ENCODE data around the gene KIF16B.

DNA sequence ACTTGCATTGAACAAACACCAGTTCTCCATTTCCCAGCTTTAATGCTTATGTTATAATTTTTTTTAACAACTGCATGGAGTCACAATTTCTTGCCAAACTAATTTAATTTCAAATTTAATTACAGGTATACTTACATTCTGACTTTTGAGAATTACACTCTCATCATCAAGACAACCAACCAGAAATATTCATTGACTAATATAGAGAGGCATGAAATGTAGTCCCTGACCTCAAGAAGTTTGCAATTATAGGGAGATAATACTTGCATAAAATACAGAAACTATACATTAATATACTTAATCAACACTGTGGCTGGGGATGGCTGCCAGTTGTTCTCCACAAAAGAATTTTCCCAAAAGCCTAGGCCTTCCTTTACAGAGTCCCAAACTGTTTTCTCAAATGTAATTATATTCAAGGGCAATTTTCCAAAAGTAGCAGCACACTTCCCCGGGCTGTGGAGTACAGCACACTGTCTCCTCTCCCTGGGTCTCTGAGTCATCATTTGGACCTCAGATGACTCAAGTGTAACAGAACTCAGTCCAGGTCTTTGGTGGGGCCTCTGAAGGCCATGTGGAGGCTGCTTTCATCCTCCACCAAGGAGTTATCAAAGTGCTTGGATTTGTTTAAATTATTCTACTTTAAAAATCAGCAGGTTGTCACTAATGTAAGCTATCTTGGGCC lies 114.1 kb downstream of the KIF16B start:
- TF ChIP-seq, protein P1, sequence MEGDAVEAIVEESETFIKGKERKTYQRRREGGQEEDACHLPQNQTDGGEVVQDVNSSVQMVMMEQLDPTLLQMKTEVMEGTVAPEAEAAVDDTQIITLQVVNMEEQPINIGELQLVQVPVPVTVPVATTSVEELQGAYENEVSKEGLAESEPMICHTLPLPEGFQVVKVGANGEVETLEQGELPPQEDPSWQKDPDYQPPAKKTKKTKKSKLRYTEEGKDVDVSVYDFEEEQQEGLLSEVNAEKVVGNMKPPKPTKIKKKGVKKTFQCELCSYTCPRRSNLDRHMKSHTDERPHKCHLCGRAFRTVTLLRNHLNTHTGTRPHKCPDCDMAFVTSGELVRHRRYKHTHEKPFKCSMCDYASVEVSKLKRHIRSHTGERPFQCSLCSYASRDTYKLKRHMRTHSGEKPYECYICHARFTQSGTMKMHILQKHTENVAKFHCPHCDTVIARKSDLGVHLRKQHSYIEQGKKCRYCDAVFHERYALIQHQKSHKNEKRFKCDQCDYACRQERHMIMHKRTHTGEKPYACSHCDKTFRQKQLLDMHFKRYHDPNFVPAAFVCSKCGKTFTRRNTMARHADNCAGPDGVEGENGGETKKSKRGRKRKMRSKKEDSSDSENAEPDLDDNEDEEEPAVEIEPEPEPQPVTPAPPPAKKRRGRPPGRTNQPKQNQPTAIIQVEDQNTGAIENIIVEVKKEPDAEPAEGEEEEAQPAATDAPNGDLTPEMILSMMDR (IDR thresholded peaks at IDR 0.05; ENCODE audit: insufficient read depth, low read depth, low read length), result no peak
- TF ChIP-seq EZH2 (IDR thresholded peaks at IDR 0.05; ENCODE audit: insufficient read depth, low read length), result no peak

Measured in astrocyte (in vitro differentiated cells and primary cell).